IPS-18a (cell line): ENCODE measurements around the gene TBX21.

ENCODE experiments used
- H3K27ac ChIP-seq: one replicate; pipeline ENCODE4 v1.5.1; 2013; ENCODE audit warnings: low read length
- H3K27me3 ChIP-seq: one replicate; pipeline ENCODE4 v1.6.1; 2013; ENCODE audit warnings: mild to moderate bottlenecking, low read length; ENCODE audit not compliant: control insufficient read depth, insufficient read depth
- H3K36me3 ChIP-seq: one replicate; pipeline ENCODE4 v1.6.1; 2013; ENCODE audit warnings: low read depth, low read length; ENCODE audit not compliant: control insufficient read depth
- H3K4me1 ChIP-seq: one replicate; pipeline ENCODE4 v1.6.1; 2013; ENCODE audit warnings: low read depth, low read length; ENCODE audit not compliant: control insufficient read depth
- H3K4me3 ChIP-seq: one replicate; pipeline ENCODE4 v1.5.1; 2013; ENCODE audit warnings: low read length
- H3K9ac ChIP-seq: one replicate; pipeline ENCODE4 v1.6.1; 2013; ENCODE audit warnings: mild to moderate bottlenecking, low read length, moderate library complexity
- H3K9me3 ChIP-seq: one replicate; pipeline ENCODE4 v1.6.1; 2013; ENCODE audit warnings: low read depth, low read length; ENCODE audit not compliant: control insufficient read depth

TBX21 gene, protein sequence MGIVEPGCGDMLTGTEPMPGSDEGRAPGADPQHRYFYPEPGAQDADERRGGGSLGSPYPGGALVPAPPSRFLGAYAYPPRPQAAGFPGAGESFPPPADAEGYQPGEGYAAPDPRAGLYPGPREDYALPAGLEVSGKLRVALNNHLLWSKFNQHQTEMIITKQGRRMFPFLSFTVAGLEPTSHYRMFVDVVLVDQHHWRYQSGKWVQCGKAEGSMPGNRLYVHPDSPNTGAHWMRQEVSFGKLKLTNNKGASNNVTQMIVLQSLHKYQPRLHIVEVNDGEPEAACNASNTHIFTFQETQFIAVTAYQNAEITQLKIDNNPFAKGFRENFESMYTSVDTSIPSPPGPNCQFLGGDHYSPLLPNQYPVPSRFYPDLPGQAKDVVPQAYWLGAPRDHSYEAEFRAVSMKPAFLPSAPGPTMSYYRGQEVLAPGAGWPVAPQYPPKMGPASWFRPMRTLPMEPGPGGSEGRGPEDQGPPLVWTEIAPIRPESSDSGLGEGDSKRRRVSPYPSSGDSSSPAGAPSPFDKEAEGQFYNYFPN

DNA sequence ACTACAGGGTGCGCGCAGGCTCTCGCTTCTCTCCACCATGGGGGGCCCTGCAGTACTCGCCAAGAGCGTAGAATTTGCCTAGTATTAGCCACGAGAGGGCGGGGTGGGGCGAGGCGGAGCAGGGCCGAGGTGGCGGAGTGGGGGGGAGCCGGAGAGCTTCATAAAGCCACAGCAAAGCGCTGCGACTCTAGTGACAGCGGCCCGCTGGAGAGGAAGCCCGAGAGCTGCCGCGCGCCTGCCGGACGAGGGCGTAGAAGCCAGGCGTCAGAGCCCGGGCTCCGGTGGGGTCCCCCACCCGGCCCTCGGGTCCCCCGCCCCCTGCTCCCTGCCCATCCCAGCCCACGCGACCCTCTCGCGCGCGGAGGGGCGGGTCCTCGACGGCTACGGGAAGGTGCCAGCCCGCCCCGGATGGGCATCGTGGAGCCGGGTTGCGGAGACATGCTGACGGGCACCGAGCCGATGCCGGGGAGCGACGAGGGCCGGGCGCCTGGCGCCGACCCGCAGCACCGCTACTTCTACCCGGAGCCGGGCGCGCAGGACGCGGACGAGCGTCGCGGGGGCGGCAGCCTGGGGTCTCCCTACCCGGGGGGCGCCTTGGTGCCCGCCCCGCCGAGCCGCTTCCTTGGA is at the start of gene TBX21:
TBX21 (plus strand) TSS at position 190 of the 627 bp plus-strand sequence; CDS start at position 409, 219 bp downstream.
- Histone ChIP-seq H3K27me3 (peaks cover 69% of the 10 kb centered on the region), H3K4me1 (peaks cover 4% of the 10 kb centered on the region), H3K9me3 (no peaks in the 10 kb centered on the region), H3K27ac (no peak within 1 kb of the TSS), H3K9ac (no peak within 1 kb of the TSS), H3K4me3 (peak within 1 kb of the TSS; percentile 47), H3K36me3 (no peaks in the 10 kb centered on the region)

DNA sequence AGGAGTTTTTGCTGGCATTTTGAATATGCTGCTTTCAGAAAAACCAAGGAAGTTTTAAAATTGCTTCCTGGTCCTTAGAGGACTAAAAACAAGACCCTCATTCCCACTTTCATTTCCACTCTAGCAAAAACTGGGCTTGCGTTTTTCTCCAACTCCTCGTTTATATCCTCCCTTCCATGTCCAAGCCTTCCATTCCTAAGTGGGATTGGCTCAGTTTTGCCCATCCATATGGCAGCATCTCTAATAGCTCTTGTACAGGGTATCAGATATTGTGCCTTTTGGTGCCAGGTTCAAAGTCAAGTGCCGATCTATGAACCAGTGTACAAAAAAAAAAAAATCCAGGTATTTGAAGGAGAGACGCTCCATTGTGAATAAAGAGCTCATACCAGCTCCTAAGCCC is 49.0 kb upstream of the TBX21 start:
- Histone ChIP-seq H3K4me1 (peaks cover 15% of the 10 kb centered on the region), H3K9me3 (no peaks in the 10 kb centered on the region), H3K27ac (no peak overlapping the region), H3K27me3 (no peaks in the 10 kb centered on the region), H3K36me3 (peaks cover 61% of the 10 kb centered on the region), H3K9ac (no peak overlapping the region), H3K4me3 (no peak overlapping the region)

DNA sequence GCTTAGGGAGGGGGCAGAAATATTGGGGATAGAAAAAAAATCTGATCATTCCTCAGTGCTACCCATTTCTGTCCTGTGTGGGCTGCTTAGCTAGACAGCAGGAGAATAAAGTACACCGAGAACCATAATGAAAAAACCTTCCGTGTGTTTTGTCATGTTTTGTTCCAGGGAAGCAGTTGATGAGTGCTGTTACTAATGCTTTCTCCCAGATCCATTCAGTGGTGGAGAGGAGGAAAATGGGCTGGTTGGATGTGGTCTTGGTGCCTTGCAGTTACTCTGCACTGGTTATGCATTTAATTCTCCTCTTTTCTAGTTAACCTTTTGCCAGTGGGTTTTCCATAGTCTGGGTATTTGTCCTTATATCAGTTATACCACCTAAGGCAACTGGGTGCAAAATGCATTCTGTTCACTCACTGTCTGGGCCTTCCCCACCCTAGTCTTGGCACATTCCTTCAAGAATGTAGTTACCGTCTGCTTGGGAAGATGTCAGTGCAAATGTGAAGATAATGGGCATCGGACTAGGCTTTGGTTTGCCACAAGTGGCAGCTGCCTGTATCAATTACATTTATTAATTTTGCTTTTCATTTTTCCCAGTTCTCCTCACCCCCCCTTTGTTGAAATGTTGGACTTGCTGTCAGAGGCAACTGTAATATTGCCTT is 48.4 kb upstream of the TBX21 start:
- H3K4me1 ChIP-seq: peaks cover 15% of the 10 kb centered on the region
- H3K27me3 ChIP-seq: no peaks in the 10 kb centered on the region
- H3K27ac ChIP-seq: no peak overlapping the region
- no peaks in the 10 kb centered on the region for H3K9me3 ChIP-seq
- no peak overlapping the region for H3K4me3 ChIP-seq
- H3K9ac ChIP-seq: no peak overlapping the region
- peaks cover 54% of the 10 kb centered on the region for H3K36me3 ChIP-seq

DNA sequence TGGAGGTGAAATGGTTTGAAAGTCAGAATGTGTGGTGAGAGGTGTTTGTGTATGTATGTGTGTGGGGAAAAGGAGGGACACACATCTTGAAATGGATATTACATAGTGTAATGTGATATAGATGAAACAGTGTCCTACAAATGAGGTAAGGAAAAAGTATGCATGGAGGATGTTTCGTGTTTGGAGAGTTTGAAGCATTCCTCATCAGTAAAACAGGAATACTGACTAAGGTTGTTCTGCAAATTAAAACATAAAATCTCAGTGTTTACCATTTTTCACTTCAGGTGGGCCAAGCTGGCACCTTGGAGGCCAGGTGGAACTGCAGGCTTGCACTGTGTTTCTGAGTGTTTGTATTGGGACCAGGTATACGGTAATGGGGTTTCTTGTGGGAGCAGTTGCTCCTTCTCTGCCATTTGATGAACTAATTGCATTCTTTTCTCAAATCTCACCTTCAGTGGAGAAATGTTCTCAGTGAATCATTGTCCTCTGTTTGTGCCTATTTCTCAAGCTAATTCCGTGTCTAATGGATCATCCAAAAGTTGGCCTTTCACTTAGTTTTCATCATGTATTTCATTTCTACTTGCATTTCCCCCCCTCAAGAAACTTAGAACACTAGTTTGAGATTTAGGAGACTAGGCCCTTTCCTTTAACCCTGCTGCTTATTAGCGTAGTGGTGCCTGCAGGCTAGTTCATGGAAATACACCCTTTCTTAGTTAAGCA is 47.3 kb upstream of the TBX21 start:
- H3K9me3 ChIP-seq: no peaks in the 10 kb centered on the region
- no peak overlapping the region for H3K9ac ChIP-seq
- no peaks in the 10 kb centered on the region for H3K27me3 ChIP-seq
- no peak overlapping the region for H3K4me3 ChIP-seq
- H3K36me3 ChIP-seq: peaks cover 44% of the 10 kb centered on the region
- H3K4me1 ChIP-seq: peaks cover 15% of the 10 kb centered on the region
- H3K27ac ChIP-seq: no peak overlapping the region

DNA sequence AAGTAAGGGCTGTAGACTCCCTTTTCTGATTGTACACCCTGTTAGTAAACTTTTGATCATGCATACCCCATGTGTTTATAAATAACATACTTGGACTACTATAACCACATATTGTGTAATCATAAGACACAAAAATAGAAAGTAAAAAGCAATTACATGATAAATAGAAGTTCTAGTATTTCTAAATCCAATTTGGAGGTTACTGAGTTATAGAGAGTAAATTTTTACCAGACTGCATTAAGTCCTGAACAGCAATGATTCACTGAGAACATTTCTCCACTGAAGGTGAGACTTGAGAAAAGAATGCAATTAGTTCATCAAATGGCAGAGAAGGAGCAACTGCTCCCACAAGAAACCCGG is 46.8 kb upstream of the TBX21 start:
- Histone ChIP-seq H3K27me3 (no peaks in the 10 kb centered on the region), H3K4me3 (no peak overlapping the region), H3K27ac (no peak overlapping the region), H3K4me1 (peaks cover 15% of the 10 kb centered on the region), H3K9ac (no peak overlapping the region), H3K36me3 (peaks cover 38% of the 10 kb centered on the region), H3K9me3 (no peaks in the 10 kb centered on the region)

DNA sequence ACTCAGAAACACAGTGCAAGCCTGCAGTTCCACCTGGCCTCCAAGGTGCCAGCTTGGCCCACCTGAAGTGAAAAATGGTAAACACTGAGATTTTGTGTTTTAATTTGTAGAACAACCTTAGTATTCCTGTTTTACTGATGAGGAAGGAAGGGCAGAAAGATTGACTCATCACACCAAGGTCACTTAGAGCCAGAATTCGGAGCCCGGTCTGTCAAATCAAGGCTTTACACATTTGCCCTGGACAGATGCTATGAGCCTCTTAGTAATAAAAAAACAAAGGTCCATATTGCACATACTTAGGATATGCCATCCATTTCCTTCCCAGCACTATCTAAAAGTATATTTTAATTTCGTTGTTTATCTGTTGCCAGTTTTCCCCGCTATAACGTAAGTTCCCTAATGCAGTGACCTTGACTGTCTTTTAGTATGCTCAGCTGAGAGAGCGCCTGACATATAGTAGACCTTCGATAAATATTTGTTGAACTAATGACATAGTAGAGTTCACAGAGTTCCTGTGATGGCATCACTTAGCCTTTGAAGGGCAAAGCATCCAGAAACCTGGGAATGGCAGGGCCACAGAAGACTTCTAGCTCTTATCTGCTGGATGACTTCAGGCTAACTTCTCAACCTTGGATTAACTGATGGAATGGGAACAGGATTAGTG is 46.2 kb upstream of the TBX21 start:
- Histone ChIP-seq H3K27ac (no peak overlapping the region), H3K4me3 (no peak overlapping the region), H3K9me3 (no peaks in the 10 kb centered on the region), H3K9ac (no peak overlapping the region), H3K27me3 (no peaks in the 10 kb centered on the region), H3K4me1 (peaks cover 15% of the 10 kb centered on the region), H3K36me3 (peaks cover 33% of the 10 kb centered on the region)

DNA sequence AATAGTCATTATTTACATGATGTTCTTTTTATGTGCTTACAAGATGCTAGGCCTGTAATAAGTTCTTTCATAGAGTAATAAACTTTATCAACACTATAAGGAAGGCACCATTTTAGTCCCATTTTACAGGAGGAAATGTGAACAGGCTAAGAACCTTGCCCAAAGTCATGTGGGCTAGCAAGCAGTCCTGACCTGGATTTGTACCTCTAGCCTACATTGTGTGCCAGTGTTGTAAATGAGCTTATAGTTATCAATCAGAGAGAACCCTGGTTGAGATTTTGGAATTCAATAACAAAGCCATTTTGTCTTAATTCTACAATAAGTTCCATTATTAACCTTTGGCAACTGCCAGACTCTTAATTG is 45.7 kb upstream of the TBX21 start:
- H3K27me3 ChIP-seq: no peaks in the 10 kb centered on the region
- peaks cover 19% of the 10 kb centered on the region for H3K4me1 ChIP-seq
- no peak overlapping the region for H3K27ac ChIP-seq
- H3K36me3 ChIP-seq: peaks cover 28% of the 10 kb centered on the region
- no peak overlapping the region for H3K9ac ChIP-seq
- no peaks in the 10 kb centered on the region for H3K9me3 ChIP-seq
- no peak overlapping the region for H3K4me3 ChIP-seq

DNA sequence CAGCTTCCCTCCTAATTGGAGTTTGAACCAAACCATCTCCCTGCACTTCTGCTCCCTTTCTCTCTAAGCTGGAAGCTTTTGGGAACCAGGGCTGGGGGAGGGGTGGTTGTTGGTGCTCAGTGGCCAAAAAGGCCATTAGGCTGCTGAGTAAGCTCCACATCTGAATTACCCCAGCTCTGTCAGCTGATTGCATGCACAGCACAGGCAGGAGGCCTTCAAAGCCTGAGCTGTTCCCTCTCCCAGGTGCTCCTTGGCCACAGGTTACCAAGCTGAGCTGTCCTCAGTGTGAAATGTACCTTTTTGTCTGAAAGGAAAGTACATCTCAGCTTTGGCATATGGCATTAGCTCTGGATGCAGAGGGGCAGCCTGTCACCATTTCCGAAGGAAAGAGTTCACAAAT is 45.3 kb upstream of the TBX21 start:
- H3K27me3 ChIP-seq: no peaks in the 10 kb centered on the region
- H3K36me3 ChIP-seq: peaks cover 23% of the 10 kb centered on the region
- H3K9me3 ChIP-seq: no peaks in the 10 kb centered on the region
- H3K27ac ChIP-seq: no peak overlapping the region
- no peak overlapping the region for H3K9ac ChIP-seq
- peaks cover 24% of the 10 kb centered on the region for H3K4me1 ChIP-seq
- no peak overlapping the region for H3K4me3 ChIP-seq

DNA sequence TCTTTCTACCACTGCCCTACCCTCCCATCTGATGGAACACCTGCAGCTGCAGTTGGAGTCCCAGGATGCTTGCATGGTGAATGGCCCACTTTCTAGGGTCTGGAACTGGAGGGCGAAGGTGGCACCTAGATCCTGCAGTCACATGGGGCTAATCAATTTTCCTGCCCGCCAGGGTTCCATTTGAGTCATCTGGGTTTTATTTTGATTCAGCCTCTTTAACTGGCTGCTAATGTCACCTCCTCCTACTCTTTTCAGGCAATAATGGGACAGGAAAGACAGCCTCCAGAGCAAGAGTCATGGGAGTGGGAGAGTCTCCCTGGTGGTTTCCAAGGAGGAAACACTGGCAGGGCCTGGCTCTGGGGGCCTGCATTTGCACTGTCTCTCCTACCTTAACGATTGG is 42.9 kb upstream of the TBX21 start:
- peaks cover 30% of the 10 kb centered on the region for H3K4me1 ChIP-seq
- no peak overlapping the region for H3K4me3 ChIP-seq
- H3K9ac ChIP-seq: no peak overlapping the region
- H3K27ac ChIP-seq: no peak overlapping the region
- H3K9me3 ChIP-seq: no peaks in the 10 kb centered on the region
- H3K27me3 ChIP-seq: no peaks in the 10 kb centered on the region
- peaks cover under 1% of the 10 kb centered on the region for H3K36me3 ChIP-seq

DNA sequence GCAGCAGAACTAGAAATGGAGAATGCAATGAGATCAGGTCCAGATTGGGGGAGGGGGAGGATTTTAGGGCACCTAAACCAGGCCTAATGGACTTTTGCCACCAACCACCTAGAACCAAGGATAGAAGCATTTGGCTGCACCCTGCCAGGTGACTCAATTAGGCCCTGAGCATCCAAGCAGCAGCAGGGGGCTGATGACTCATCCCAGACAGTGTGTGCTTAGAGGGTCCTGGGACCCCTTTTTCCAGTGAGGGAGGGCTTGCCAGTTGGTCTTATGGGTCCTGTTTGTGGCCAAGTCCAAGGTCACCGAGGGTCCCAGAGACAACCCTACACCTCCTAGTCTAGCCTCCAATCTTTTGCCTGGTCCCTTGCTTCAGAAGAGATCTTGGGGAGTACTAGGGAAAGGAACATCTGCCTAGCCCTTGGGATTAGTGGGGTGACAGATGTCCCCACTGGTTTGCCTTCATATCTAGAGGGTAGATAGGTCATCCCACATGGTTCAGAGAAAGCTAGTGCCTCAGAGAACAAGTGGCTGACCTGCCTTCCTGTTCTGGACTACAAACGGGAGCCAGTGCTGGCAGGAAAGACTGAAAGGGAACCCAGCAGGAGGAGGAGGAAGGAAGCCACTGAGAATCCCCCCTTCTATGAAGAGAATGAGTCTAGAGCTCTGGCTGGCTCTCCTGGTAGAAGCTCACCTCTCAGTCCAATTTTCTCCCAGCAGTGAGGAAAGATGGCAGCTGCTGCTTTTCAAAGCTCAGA is 40.7 kb upstream of the TBX21 start:
- Histone ChIP-seq H3K4me3 (peak overlapping the region; percentile 74), H3K36me3 (no peaks in the 10 kb centered on the region), H3K9ac (no peak overlapping the region)

More for the DNA sequence above, 40.7 kb upstream of the TBX21 start:
- no peaks in the 10 kb centered on the region for H3K27me3 ChIP-seq
- no peak overlapping the region for H3K27ac ChIP-seq
- H3K9me3 ChIP-seq: no peaks in the 10 kb centered on the region
- peaks cover 29% of the 10 kb centered on the region for H3K4me1 ChIP-seq
